GM19238 (cell line): Measurements from ENCODE around the gene TNFRSF13B.
"Not testable (repeated sequence)": the region's sequence is repeated elsewhere in the genome, so short reads cannot be mapped to it uniquely, and the experiment has no call there.

ENCODE experiments used
- DNase-seq: peaks from one replicate; pipeline ENCODE4 v3.0.0; 2011; ENCODE audit warnings: low spot score; ENCODE audit not compliant: insufficient read length

Gene TNFRSF13B

DNA sequence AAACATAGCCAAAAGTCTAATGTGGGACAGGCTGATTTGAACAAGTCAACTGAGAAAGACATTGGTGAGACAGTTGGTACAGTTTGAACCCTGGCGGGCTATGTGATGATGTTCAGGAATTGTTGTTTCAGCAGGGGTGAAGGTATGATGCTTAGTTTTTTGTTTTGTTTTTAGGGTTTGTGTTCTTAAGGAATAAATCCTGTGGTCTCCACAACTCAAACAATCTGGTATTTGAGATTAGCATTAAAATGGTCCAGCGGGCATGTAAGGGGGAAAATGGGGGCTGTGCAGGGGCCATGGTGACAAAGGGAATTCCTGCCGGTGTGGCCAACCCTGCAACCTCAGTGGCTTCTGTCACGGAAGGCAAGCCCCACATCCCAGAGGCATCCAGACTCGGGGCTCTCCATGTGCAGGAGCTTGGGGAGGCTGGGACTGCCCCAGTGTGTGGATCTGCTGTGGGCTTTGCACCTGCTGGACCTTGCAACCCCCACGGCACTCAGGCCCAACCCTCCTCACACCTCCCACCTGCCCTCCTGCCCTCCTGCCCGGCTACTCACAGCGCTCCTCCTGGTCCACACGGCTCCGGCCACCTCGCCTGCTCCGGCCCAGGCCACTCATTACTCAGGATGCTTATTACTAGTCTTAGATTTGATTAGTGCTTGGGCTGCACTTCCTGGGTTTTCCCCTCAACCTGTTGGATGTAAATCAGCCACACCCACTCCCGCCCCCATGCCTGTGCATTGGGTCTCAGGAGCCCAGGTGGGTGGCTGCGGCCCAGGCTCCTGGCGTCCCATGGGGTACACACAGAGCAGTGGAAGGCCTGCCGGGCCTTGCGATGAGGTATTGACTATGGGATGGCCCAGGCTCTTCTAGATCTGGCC lies at the start of gene TNFRSF13B:
TSS of gene TNFRSF13B (minus strand) at position 661 of the 881 bp plus-strand sequence. CDS start at position 618, 43 bp downstream.
- DNase-seq = no peak

DNA sequence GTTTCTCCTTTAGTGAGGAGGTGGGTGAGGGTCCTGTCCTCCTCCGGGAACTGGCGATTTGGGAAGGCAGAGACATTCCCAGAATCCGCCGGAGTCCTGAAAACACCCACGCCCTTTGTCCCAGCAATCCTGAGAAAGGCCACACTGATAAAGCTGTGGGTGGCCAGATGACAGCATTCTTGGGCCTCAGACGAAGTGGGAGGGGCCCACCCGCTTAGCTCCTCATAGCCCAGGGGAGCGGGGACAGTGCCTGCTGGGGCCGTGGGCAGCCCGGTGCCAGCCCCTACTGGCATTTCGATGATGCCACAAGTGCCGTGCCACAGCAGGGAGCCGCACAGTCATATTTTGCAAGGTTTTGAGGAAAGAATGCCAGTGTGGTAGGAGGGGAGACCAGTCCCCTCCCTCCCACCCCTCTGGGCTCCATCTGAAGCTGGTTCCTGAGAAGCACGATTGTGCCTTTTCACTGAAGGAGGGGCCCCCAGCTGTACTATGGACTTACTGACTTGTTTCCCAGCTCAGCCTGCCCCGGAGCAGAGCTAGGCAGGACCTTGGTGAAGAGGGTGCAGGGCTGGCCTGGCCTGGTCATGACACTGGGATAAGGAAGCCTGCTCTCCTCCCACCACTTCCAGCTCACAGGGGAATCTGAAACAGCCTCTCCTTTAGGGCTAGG lies 49.4 kb upstream of the TNFRSF13B start:
- no peak for DNase-seq

DNA sequence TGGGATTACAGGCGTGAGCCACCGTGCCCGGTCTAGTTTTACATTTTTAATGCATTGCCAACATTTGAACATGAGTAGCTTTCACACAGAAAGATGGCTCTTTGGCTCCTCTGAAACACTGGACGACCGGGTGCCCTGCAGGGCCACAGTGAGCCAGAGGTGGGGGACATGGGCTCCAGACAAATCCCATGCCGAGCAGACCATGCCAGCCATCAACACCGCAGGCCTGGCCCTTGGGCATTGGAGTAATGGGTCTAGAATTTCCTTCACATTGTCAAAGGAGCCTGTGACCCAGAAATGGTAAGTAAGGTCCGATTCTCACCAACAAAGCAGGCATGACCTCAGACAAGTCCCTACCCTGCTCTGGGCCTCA lies 48.9 kb upstream of the TNFRSF13B start:
- no peak for DNase-seq

DNA sequence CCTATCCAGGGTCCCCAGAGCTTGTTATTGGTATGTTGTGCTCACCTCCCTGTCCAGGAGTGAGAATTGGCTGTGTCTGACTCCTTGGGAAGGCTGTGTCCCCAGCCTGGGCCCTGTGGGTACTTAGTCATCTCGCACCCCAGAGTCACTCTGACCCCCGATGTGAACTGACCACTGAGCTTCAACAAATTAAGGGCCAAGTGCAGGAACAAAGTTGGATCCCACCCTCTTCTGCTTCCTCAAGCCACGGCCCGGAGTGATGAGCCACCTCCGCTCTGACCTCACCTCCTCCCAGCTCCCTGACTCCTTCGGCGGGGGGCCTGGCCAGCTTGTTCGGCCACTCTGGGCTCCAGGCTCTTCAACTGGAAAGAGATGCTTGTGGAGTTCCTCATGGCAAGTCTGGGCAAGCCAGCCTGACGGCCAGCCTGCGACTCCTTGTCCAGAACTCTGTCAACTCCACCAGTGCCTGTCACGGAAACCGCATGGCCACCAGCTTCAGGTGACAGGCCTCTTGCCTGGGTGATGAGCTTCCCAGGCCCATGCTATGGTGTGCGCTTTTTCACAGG lies 48.1 kb upstream of the TNFRSF13B start:
- no peak for DNase-seq

DNA sequence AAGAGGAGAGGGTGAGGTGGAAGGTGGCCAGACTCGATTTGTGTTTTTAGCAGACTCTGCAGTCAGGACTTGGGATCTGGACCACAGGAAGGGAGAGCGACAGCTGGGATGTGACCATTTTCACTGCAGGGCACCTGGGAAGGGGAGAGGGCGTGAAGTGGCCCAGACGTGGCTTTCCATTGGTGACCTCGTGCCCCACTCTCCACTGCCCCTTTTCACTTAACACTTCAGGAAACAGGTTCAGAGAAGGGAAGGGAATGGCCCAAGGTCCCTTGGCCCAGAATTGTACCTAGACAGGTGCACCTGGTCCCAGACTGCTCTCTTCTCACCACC lies 47.5 kb upstream of the TNFRSF13B start:
- DNase-seq = no peak

DNA sequence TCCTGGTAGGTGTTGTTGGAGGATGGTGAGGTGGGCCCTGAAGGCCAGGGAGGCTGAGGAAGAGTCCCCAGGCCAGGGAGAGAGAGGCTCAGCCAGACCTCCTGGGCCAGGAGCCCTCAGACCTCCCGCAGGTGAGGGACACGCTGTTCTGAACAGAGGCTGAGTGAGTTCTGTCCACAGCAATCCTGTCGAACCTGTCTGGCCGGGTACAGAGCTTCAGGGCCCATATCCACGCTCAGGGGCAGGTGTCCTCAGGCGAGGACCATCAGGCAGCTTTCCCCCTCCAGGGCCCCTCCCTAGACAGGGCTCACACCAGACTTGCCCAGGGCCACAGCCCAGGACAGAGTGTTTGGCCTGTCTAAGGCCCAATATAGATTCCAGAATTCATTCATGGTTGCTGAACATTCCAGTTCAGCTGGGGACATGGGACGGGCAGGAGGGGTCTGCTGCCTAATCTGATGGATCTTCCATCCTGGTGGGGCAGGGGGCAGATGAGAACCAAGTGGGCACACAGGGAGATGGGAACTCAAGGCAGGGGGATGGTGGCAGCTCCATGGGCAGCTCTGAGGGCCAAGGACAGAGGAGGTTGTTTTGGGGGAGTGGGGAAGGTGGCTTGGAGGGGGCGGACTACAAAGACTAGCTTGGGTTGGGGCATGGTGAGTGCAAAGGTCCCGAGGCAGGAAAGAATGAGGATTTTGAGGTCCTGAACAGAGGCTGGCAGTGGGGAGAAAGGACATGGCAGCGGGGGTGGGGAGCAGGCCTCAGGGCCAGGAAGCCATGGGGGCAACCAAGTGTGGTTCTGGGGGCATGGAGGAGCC lies 46.9 kb upstream of the TNFRSF13B start:
- DNase-seq = no peak

DNA sequence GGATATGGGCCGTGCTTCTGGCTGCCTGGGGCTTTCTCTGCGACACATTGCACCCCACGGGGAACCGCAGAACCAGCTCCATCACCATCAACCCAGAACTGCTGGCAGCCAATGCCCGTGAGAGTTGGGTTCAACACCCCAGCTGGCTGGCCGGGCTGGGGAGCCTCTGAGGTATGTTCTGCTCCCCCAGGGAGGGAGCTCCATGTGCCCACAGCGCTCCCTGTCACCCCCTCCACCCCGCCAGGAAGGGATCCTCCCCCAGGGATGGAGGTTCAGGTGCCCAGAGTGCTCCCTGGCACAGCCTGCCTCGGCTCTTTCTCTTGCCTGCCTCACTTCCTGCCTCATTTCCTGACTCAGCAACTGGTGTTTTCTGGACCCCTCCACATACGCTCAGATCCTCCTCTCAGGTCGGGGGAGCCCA lies 46.1 kb upstream of the TNFRSF13B start:
- DNase-seq = no peak

DNA sequence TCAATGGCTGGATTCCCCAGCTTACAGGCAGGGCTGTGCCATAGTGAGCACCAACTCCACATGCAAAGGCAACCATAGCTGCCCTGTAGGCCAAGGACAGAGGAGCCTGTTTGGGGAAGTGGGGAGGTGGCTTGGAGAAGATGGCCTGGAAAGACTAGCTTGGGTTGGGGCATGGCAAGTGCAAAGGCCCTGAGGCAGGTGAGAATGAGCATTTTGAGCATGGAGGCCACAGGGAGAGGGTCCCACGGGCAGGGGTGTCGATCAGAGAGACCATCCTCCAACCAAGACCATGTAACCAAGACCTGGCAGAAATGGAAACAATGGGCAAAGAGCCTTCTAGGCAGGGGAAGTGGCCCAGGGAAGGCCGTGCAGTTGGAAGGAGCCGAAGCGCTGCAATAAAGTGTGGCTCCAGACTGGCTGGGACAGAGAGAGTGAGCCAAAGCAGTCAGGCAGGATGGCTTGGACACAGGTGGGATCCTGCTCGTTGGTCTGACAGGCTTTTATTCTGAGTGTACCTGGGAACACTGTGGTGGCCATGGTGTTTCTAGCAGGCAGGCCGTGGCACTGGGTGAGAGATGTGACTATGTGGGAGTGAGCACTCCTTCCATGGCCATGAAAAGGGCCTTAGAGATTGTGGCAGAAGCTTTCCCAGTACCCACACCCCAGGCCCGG lies 45.6 kb upstream of the TNFRSF13B start:
- DNase-seq = no peak

DNA sequence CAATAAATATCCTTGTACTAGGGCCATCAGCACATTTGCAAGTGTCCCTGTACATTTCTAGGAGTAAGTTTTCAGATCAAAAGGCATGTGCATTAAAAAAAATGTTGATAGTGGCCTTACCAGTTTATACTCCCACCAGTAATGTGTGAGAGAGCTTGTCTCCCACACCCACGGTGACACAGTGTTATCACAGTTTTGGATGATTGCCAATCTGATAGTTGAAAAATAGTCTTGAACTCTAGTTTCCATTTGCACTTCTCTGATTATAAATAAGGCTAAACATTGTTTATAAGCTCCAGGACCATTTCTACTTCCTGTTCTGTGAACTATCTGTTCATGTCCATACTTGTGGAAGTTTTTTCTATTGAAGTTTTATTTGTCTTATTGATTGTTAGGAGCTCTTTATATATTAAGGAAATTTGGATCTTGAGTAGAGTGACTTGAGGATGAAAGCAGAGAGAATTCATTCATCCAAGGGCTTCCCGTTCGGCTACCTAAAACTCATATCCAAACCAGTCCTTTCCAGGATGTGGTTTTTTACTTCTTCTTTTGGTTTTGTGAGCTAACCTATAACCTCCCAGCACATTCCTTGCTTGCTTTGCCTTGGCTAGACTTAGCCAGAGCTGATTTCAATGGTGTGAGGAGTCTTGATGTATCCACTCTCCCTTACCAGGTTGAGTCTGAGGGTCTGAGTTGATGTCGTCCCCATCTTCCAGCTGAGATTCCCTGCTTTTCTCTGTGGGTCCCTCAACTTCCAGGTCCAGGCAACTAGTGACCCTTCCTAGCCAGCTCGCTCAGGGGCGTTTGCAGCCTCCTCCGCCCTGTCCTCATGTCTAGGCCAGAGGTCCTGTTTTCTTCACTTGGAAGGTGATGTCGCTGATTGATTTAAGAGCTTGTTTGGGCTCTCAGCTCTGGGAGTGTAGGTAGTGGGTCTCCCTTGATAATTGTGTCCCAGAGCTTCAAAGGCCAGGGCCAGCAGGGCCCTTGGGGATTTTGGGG lies 44.6 kb upstream of the TNFRSF13B start:
- DNase-seq = not testable (repeated sequence)

DNA sequence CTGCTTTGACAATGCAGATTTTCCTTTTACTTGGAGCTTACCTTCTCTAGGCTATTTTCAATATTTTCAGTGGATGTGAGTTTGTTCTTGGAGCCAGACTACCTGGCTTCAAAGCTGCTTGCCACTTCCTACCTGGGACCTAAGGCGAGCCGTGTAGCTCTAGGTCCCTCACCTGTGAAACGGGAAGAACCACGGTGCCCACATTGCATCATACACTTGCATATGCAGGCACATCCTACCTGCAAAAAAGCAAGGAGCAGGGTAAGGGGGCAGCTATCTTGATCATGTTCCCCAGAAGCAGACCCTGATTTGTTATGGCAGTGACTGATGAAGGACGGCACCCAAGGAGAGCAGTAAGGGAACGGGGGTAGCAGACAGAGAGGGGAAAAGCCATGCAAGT lies 43.3 kb upstream of the TNFRSF13B start:
- DNase-seq = no peak

DNA sequence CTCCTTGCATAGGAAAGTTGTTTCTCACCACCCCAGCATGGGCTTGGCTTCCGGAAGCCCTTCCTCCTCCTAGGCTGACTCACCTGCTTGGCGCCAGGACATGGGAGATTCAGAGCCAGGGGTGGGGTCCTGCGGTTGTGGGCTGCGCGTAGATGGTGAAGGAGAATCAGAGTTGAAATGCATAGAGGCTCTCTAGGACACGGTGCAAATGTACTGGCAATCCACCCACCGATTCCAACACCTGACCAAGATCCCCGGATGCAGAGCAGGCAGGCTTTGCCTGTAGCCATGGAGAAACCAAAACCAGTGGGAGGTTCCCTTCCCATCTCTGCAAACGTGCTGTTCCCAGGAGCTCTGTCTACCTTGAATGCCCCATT lies 42.8 kb upstream of the TNFRSF13B start:
- DNase-seq = not testable (repeated sequence)

DNA sequence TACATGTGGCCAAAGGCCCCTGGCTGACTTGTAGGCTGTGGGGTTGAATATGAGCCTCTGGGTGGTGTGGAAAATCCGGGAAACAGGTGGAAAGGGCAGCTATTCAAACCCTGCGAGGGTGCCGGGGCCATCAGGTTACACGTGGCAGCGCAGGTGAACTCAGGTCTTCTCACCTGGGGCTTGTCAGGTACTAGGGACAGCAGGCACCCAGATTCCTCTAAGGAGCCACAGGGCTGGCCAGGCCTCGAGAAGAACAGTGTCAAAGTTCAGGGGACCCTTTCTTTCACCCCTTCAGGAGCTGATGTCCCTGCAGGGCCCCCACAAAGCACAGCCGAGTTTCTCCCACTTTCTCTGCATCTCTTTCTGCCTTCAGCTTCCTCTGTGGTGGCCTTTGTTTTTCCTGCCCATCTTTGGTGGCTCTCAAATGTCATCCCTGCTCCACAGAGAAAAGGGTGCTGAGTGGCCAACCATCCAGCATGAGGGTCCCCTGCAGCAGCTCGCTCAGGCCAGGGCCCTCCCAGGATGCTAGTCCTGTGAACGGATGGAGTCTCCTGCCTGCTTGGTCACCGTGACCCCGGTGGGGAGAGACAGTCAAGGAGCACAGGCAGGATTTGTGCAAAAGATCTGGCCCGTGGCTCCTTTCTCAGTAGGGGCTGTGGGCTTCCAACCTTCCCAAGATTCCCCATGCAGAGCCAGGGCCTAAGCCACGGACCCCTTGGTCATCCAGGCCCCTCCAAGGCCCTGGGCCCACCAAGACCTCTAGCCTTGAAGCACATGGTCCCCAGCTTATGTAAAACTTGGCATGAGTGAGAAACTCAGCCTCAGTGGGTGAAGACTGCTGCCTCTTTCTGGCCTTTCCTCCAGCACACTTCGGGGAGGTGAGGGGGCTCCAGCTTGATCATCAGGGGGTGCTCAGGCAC lies 42.2 kb upstream of the TNFRSF13B start:
- DNase-seq = not testable (repeated sequence)

DNA sequence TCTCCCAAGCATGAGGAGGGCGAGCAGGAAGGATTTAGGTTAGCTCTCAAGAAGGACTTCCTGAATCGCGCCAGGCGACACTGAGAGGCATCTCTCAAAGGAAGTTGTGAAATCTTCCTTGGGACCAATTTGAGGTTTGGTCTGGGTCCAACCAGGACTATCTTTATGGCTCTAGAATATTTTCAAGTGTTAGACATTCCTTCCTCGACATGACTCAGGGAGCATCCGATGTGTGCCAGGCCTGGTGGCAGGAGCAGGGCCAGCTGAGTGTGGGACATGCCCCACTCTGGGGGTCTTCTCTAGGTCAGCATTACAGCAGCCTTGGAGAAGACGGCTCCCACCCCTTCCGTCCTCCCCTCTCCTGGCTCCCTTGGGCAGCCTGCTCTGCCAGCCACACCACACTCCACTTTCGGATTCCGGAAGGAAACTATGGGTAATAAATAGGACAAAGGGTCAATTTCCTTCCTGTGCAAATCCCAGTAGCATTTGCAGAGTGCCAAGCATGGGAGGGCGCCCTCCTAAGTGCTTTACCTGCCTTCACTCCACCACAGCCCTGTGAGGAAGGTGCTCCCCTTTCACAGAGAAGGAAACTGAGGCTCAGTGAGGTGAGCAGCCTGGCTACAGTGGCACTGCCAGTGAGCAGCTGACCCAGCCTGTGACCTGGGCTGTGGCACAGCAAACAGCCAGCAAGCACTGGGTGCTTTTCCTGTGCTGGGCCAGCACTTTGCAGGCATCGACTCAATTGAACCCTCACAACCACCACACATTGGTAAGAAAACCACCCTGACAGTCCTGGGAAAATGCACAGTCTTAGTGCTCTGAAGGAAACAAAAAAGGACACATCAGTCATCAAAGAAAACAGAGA lies 39.4 kb upstream of the TNFRSF13B start:
- not testable (repeated sequence) for DNase-seq

DNA sequence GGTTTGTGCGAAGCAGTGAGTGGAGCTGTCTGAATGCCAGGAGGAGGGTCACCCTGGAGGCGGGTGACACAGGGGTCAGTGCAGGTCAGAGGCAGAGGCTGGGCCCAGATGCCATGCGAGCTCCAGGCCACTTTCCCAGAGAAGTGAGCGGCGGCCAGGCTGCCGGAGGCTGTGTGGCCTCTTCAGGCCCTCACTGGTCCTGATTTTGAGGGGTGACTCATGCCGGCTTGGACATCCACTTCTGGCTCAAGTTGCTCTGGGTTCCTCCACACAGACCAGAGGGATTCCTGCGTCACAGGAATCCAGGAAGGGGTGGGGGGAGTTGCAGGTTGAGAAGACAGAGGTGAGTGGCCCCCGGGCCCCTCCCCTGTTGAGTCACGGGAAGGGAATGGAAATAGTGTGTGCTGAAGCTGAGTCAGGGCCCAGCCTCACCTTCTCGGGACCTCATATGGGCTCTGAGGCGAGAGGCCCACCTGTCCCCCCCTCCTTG lies 38.7 kb upstream of the TNFRSF13B start:
- DNase-seq = not testable (repeated sequence)

DNA sequence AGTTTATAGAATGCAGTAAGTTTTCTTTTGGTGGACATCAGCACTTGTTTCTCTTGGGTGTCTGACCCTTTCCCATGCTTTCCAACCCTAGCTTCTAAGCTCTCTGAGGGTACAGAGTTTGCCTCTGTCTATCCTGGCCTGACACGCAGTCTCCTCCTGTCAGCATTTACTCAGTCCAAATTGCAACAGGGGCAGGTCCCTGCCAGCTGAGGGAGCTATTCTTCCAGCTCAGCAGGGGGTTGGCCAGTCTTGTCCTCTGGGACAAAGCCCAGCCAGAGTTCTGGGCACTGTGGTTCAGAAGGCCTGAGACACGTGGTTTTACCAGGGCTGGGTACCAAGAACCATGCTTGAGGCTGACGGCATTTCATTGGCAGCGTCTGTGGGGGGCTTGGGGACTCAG lies 38.1 kb upstream of the TNFRSF13B start:
- DNase-seq = not testable (repeated sequence)

DNA sequence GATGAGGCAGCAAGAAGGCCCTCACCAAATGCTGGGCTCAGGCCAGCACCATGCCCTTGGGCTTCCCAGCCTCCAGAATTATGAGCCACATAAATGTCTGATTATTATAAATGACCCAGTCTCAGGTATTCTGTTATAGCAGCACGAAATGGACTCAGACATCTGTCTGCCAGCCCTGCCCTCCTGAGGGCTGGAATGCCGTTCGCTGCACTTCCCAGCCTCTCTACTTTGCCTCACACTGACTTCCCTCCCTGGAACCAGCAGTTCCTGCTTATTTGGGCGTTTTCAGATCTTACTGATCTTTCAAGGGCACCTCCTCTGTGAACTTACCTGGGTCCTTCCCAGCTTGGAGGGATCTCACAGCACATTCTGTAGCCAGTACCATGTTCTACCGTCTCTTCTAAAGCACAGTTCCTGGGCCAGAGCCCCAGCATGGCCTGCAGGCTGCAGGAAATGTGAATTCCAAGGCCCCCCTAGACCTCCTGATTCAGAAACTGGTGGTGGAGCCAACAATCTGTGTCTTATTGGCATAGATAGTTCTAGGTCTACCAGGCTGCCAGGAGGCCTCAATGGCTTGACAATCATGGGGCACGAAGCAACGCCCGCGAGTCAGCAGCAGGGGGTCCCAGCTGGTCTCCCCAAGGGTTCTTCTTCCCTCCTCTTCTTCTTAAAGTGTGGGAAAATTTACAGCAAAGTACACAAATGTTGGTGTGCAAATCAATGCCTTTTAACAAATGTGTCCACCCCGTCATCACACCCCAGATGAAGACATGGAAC lies 36.9 kb upstream of the TNFRSF13B start:
- DNase-seq = not testable (repeated sequence)

DNA sequence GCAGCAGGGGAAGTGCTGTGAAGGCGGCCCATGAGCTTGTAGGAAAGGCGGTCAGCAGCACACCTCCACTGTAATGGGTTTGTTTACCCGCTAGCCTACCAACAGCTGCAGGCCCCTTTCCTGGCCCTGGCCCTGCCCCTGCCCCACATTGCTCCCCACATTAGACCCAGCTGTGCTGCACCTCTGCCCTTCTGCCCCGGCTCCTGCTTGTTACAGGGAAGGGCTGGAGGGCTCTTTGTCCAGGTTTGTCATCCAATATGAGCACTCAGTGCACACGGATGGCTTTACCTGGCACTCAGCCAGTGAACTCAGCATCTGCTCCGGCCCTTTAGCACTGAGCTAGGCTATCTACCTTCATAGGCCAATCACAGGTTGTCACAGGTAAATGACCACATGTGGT lies 36.0 kb upstream of the TNFRSF13B start:
- not testable (repeated sequence) for DNase-seq
